Smooth muscle cell (in vitro differentiated cells): ENCODE results near the gene PEX5L. TPM values are rescaled to one million over a fixed set of nuclear protein-coding genes. Genes with fewer than 3 reads are reported as not detected.
"Not testable (repeated sequence)": the region's sequence is repeated elsewhere in the genome, so short reads cannot be mapped to it uniquely, and the experiment has no call there.

ENCODE experiments used
- DNase-seq: peaks from one replicate; lab custom pipeline; 2025; ENCODE audit not compliant: unreplicated experiment; lab: John Stamatoyannopoulos, UW
- H2AFZ ChIP-seq: fragments of 200-600 bp; sonication (generic); 2 replicates; pipeline ENCODE4 v1.6.0; 2016; ENCODE audit warnings: antibody characterized with exemption, low read depth, mild to moderate bottlenecking
- H3F3A ChIP-seq: fragments of 200-600 bp; sonication (generic); 2 replicates; pipeline ENCODE4 v1.6.0; 2017; ENCODE audit warnings: antibody characterized with exemption, low read depth
- H3K27ac ChIP-seq: fragments of 200-600 bp; sonication (generic); 2 replicates; pipeline ENCODE4 v1.5.1; 2016; ENCODE audit warnings: low read depth, mild to moderate bottlenecking
- H3K27me3 ChIP-seq: fragments of 200-600 bp; sonication (generic); 2 replicates; pipeline ENCODE4 v1.6.1; 2016; ENCODE audit warnings: low read depth, mild to moderate bottlenecking
- H3K36me3 ChIP-seq: fragments of 200-600 bp; sonication (generic); 2 replicates; pipeline ENCODE4 v1.5.1; 2016; ENCODE audit warnings: low read depth
- H3K4me1 ChIP-seq: fragments of 200-600 bp; sonication (generic); 2 replicates; pipeline ENCODE4 v1.5.1; 2016; ENCODE audit warnings: low read depth
- H3K4me2 ChIP-seq: fragments of 200-600 bp; sonication (generic); 2 replicates; pipeline ENCODE4 v1.6.0; 2016; ENCODE audit warnings: mild to moderate bottlenecking
- H3K4me3 ChIP-seq: fragments of 200-600 bp; sonication (generic); 2 replicates; pipeline ENCODE4 v1.5.1; 2016; ENCODE audit warnings: mild to moderate bottlenecking
- H3K79me2 ChIP-seq: fragments of 200-600 bp; sonication (generic); 2 replicates; pipeline ENCODE4 v1.6.0; 2016; ENCODE audit warnings: low read depth, mild to moderate bottlenecking
- H3K9ac ChIP-seq: fragments of 200-600 bp; sonication (generic); 2 replicates; pipeline ENCODE4 v1.6.0; 2016; ENCODE audit warnings: low read depth
- H3K9me3 ChIP-seq: fragments of 200-600 bp; sonication (generic); replicated peaks from 2 replicates; pipeline ENCODE4 v1.5.1; 2016; ENCODE audit warnings: low read depth
- H4K20me1 ChIP-seq: fragments of 200-600 bp; sonication (generic); 2 replicates; pipeline ENCODE4 v1.6.0; 2016; ENCODE audit warnings: low read depth
- WGBS: methylation state at CpG from one replicate; pipeline ENCODE4 v1.1.7; 2016; ENCODE audit warnings: low lambda C conversion rate; 5-methylcytosine and 5-hydroxymethylcytosine counted together
- polyA plus RNA-seq: library from polyadenylated mRNA; unstranded; fragments of >200 nt; fragmentation: Nextera tagmentation; extraction: Ambion mirVana; gene quantifications from 2 replicates; pipeline ENCODE4 v1.2.1, GENCODE V29; 2016
- total RNA-seq: library from RNA; depleted of rRNA; stranded (reverse); fragments of >200 nt; gene quantifications from 2 replicates; pipeline ENCODE4 v1.2.3, GENCODE V29; 2014
- TF ChIP-seq, protein P1 (sequence below): fragments of 200-600 bp; sonication (generic); IDR thresholded peaks from 2 replicates; pipeline ENCODE4 v1.5.1; 2017; ENCODE audit warnings: borderline replicate concordance, mild to moderate bottlenecking, antibody characterized with exemption; ENCODE audit not compliant: insufficient read depth, poor library complexity, severe bottlenecking

The PEX5L gene
- total and polyA plus RNA-seq, 2 experiments from 2014 or later = not detected

DNA sequence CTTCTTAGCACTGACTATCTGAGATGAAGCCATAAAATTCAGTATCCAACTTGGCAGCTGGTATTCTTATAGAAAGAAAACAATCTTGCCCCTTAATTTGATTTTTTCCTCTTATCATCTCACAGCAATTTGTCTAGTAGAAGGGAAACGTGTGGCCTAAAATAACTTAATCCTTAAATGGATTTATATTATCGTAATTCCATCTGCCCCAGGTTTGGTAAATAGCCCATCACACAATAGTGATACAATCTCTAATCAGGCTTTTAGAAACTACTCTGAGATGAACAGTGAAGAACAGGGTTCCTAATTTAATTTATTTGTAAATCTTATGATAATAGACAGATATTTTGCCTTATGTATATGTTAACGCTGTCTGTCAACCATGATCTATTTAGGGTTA is 24.8 kb downstream of the PEX5L start:
- H3K4me1 ChIP-seq = no peaks in the 10 kb centered on the region
- no peaks in the 10 kb centered on the region for H4K20me1 ChIP-seq
- H3K9ac ChIP-seq = no peak overlapping the region
- no peak for DNase-seq
- no peaks in the 10 kb centered on the region for H3K27me3 ChIP-seq
- H3K36me3 ChIP-seq = no peaks in the 10 kb centered on the region
- no peak overlapping the region for H3K4me2 ChIP-seq
- TF ChIP-seq, protein P1, sequence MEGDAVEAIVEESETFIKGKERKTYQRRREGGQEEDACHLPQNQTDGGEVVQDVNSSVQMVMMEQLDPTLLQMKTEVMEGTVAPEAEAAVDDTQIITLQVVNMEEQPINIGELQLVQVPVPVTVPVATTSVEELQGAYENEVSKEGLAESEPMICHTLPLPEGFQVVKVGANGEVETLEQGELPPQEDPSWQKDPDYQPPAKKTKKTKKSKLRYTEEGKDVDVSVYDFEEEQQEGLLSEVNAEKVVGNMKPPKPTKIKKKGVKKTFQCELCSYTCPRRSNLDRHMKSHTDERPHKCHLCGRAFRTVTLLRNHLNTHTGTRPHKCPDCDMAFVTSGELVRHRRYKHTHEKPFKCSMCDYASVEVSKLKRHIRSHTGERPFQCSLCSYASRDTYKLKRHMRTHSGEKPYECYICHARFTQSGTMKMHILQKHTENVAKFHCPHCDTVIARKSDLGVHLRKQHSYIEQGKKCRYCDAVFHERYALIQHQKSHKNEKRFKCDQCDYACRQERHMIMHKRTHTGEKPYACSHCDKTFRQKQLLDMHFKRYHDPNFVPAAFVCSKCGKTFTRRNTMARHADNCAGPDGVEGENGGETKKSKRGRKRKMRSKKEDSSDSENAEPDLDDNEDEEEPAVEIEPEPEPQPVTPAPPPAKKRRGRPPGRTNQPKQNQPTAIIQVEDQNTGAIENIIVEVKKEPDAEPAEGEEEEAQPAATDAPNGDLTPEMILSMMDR = no peak
- H2AFZ ChIP-seq = no peak overlapping the region
- H3F3A ChIP-seq = no peaks in the 10 kb centered on the region
- no peak overlapping the region for H3K4me3 ChIP-seq
- H3K79me2 ChIP-seq = no peaks in the 10 kb centered on the region
- 93% methylated on average over 3 of the region's 3 CpGs for WGBS
- H3K9me3 ChIP-seq = peaks cover 5% of the 10 kb centered on the region
- H3K27ac ChIP-seq = no peak overlapping the region

DNA sequence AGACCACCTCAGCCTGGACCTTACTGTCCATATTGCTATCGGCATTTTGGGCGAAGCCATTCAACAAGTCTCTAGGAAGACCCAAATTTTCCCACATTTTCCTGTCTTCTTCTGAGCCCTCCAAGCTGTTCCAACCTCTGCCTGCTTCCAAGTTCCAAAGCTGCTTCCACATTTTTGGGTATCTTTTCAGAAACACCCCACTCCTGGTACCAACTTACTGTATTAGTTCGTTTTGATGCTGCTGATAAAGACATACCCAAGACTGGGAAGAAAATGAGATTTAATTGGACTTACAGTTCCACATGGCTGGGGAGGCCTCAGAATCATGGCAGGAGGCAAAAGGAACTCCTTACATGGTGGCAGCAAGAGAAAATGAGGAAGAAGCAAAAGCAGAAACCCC is 28.4 kb downstream of the PEX5L start:
- H4K20me1 ChIP-seq = not testable (repeated sequence)

DNA sequence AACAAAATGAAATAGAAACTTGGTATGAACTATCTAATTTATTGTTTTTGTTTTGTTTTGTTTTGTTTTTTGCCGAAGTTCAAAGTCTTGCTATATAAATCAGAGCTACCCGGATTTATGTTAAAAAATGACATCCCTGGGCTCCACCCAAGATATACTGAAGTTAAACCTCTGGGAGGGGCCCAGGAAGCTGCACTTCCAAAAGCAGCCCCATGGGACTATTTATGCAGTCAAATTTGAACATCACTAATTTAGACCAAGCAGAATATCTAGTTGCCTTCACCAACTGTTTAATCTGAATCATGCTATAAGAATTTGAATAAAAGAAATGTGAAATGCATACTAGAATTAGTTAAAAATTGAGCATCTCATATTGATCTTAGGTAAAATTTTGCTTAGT is 32.2 kb downstream of the PEX5L start:
- no peaks in the 10 kb centered on the region for H3K79me2 ChIP-seq
- no peak overlapping the region for H2AFZ ChIP-seq
- TF ChIP-seq, protein P1 = no peak
- H3K27me3 ChIP-seq = no peaks in the 10 kb centered on the region
- no peaks in the 10 kb centered on the region for H3K36me3 ChIP-seq
- H3K4me1 ChIP-seq = peaks cover 5% of the 10 kb centered on the region
- no peak overlapping the region for H3K9ac ChIP-seq
- H3K4me3 ChIP-seq = no peak overlapping the region
- no peak for DNase-seq
- H3K27ac ChIP-seq = no peak overlapping the region
- H3K9me3 ChIP-seq = peaks cover 5% of the 10 kb centered on the region
- H3F3A ChIP-seq = no peaks in the 10 kb centered on the region
- 88% methylated on average over 2 of the region's 2 CpGs for WGBS
- no peak overlapping the region for H3K4me2 ChIP-seq
- no peaks in the 10 kb centered on the region for H4K20me1 ChIP-seq

More for the DNA sequence above, 28.4 kb downstream of the PEX5L start:
- not testable (repeated sequence) for H3K9me3 ChIP-seq, H3K27me3 ChIP-seq, H3K79me2 ChIP-seq, H3K4me2 ChIP-seq, H3K4me1 ChIP-seq, H3F3A ChIP-seq, H2AFZ ChIP-seq, H3K4me3 ChIP-seq, DNase-seq, H3K9ac ChIP-seq, H3K36me3 ChIP-seq, H3K27ac ChIP-seq
- 87% methylated on average over 3 of the region's 3 CpGs for WGBS

DNA sequence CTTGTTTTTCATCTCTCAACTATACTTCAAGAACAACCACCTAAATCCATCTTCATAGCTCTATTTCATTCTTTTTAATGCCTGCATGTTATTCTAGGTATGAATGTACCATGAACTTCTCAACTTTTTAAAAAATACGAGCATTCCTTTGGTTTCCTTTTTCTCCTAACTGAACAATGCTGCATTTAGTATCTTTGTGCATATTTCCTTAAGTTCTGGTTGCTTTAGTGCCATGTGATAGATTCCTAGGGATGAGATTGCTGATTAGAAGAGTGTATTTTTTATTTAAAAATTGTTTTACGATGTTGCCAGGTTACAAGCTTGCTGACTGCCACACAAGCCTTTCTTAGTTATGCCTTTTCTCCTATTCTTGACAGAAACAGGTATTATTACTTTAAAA is 34.7 kb downstream of the PEX5L start:
- Histone ChIP-seq H3K27ac (no peak overlapping the region), H4K20me1 (no peaks in the 10 kb centered on the region), H3K4me3 (no peak overlapping the region), H2AFZ (no peak overlapping the region), H3K27me3 (no peaks in the 10 kb centered on the region), H3K36me3 (no peaks in the 10 kb centered on the region), H3K4me2 (no peak overlapping the region), H3K79me2 (no peaks in the 10 kb centered on the region), H3F3A (no peaks in the 10 kb centered on the region), H3K4me1 (peaks cover 5% of the 10 kb centered on the region), H3K9ac (no peak overlapping the region), H3K9me3 (no peaks in the 10 kb centered on the region)
- 80% methylated on average over 2 of the region's 2 CpGs for WGBS
- no peak for DNase-seq
- TF ChIP-seq, protein P1 = no peak
